ENCODE results near the gene SACM1L.

The SACM1L gene

GRCh38 chr3:45688882-45689786, at the start of gene SACM1L:
Gene SACM1L, plus strand, starts transcription at chr3:45689396. Its CDS starts 70 bp downstream, at chr3:45689466.
- DNase-seq: peak; percentile 87 to 90

GRCh38 chr3:45640091-45640507, 49.1 kb upstream of the SACM1L start:
- no peak for DNase-seq

GRCh38 chr3:45640724-45641361, 48.4 kb upstream of the SACM1L start:
- no peak for DNase-seq

GRCh38 chr3:45641756-45642155, 47.4 kb upstream of the SACM1L start:
- DNase-seq: no peak

- no peak for DNase-seq
Observed at GRCh38 chr3:45642731-45643152, 46.5 kb upstream of the SACM1L start.

GRCh38 chr3:45644063-45644790, 45.0 kb upstream of the SACM1L start:
- DNase-seq: no peak

- no peak for DNase-seq
Observed at GRCh38 chr3:45644791-45645201, 44.4 kb upstream of the SACM1L start.

GRCh38 chr3:45646051-45646585, 43.1 kb upstream of the SACM1L start:
- DNase-seq: no peak

GRCh38 chr3:45647148-45647619, 42.0 kb upstream of the SACM1L start:
- DNase-seq: no peak

GRCh38 chr3:45653205-45653604, 36.0 kb upstream of the SACM1L start:
- DNase-seq: no peak

- DNase-seq: no peak
Observed at GRCh38 chr3:45654397-45654944, 34.7 kb upstream of the SACM1L start.

- no peak for DNase-seq
Observed at GRCh38 chr3:45655906-45656305, 33.3 kb upstream of the SACM1L start.

- peak; percentile 13 to 48 for DNase-seq
Observed at GRCh38 chr3:45656575-45657363, 32.4 kb upstream of the SACM1L start.

GRCh38 chr3:45657853-45658252, 31.3 kb upstream of the SACM1L start:
- no peak for DNase-seq

- peak in 1 of 2 experiments; percentile 3 for DNase-seq
Observed at GRCh38 chr3:45659661-45660566, 29.3 kb upstream of the SACM1L start.

- no peak for DNase-seq
Observed at GRCh38 chr3:45660567-45660901, 28.7 kb upstream of the SACM1L start.

- no peak for DNase-seq
Observed at GRCh38 chr3:45664578-45664977, 24.6 kb upstream of the SACM1L start.

- no peak for DNase-seq
Observed at GRCh38 chr3:45665101-45665572, 24.1 kb upstream of the SACM1L start.

- no peak for DNase-seq
Observed at GRCh38 chr3:45666757-45667431, 22.3 kb upstream of the SACM1L start.

GRCh38 chr3:45667569-45667934, 21.6 kb upstream of the SACM1L start:
- no peak for DNase-seq
